NCI-H460 (cell line): Measurements from ENCODE around the gene NXPH1. TPM values are rescaled to one million over a fixed set of nuclear protein-coding genes. Genes with fewer than 3 reads are reported as not detected.
"Not testable (repeated sequence)": the region's sequence is repeated elsewhere in the genome, so short reads cannot be mapped to it uniquely, and the experiment has no call there.

Source experiments
- DNase-seq: peaks from one replicate; pipeline ENCODE4 v3.0.0-alpha.2; 2016; ENCODE audit warnings: low read depth; ENCODE audit errors: extremely low read depth
- total RNA-seq: library from RNA; depleted of rRNA; stranded (reverse); fragments of >200 nt; shearing (Covaris generic); gene quantifications from 2 replicates; pipeline ENCODE4 v1.2.3, GENCODE V29; 2014

Gene NXPH1
- total RNA-seq, 1 experiment from 2014 or later: 2.4 TPM

DNA sequence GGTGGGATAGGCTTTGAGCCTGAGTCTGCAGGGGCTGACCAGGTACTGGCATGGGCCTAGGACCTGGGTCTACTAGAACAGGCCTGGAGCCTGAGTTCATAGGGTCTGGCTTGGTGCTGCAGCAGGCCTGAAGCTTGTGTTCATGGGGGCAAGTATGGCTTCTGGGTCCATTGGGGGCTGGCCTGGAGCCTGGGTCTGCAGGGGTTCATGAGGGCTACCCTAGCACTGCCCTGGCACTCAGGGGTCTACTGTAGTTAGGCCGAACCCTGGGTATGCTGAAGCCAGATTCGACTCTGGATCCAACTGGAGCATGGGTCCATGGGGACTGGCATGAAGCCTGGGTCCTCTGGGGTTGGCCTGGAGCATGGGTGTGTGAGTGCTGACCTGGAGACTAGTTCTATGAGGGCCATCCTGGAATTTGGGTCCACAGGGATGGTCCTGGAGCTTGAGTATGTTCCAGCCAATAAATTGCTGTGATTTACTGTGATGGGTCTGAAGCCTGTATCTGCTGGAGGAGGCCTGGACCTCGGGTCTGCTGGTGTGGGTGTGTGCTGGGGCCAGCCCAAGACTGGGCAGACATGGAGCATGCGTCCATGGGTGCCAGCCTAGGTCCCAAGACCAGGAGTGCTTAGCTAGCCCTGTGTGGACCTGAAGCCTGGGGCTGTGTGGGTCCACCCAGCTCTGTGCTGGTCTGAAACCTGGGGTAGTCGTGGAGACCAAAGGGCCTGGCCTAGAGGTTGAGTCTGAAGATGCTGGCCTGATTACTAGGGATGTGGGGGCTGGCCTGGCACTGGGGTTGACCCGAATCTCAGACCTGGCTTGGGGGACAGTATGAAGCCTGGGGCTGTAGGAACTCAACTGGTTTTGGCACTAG is 235.5 kb downstream of the NXPH1 start:
- no peak for DNase-seq

DNA sequence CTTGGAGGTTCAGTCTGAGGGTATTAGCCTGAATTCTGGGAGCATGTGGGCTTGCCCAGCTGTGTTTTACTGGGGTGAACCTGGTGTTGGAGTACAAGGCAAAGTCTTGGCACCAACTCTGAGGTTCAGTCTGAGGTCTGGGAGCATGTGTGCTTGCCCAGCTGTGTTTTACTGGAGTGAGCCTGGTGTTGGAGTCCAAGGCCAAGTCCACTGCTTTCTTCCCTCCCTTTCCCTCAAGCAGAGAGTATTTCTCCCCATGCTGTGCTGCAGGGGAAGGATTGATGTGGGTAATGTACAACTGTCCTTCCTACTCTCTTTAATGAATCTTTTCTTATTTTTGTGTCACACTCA is 236.1 kb downstream of the NXPH1 start:
- DNase-seq: no peak

DNA sequence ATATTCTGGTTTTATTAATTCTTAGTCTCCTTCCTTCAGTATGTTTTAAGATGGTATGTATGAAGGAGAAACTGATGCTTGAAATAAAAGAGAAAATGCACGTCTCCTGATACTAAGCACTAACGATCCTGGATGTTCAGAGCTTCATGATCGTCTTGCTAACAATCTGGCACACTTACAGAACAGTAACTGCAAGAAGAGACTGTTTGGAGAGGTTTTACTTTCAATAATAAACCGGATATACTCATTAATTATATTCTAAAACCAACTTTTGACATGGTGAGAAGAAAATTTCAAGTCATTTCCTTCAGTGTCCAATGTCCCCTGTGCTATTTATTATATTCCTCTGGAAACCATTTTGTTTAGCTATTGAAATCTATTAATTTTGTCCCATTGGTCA is 251.0 kb downstream of the NXPH1 start:
- DNase-seq: no peak

DNA sequence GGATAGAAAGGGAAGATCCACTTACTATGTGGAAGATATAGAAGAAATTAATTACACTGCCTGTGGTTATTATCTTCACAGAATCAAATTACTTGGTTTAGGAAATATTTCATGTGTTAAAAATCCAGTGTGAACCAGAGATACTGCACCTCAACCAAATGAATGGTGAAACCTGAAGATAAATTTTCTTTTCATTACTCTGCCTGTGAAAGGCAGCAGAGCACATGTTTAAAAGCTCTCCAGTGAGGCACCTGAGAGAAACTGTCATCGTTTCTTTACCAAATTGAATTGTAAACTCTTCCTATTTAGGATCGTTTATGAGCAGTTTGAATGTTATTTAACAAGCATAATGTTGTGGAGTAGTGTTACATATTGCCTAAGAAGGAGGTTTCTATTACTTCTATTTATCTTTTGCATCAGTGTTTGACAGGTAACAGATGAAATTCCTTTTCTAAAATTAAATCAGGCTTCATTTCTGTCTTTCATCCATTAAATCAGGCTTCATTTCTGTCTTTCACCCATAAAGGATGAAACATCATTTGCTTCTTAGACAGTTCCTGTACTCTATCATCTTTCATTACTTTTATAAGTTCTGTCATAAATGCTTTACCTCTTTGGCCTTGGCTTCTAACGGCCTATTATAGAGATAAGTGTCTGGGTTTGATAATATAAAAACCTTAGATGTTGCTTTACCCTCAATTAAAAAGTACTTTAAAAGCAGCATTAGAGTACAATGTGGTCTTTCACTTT is 266.6 kb downstream of the NXPH1 start:
- no peak for DNase-seq

DNA sequence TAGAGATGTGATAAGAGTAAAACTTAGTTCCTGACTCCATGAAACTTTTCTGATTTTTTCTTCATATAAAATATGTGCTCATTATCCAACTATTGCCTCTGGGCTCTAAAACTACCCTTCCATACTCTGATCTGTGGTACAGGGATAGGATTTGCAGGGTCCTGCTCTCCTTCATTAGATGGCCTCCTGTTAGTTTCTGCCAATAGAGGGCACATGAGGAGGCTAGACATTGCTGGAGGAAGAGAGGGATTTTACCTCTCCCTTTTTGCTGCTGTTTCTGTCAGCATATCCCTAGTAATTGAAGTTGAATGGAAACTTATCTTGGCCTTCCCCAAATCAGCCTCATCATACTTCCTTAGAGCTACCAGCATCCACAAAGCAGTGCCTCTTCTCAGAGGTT is 269.4 kb downstream of the NXPH1 start:
- DNase-seq: no peak

DNA sequence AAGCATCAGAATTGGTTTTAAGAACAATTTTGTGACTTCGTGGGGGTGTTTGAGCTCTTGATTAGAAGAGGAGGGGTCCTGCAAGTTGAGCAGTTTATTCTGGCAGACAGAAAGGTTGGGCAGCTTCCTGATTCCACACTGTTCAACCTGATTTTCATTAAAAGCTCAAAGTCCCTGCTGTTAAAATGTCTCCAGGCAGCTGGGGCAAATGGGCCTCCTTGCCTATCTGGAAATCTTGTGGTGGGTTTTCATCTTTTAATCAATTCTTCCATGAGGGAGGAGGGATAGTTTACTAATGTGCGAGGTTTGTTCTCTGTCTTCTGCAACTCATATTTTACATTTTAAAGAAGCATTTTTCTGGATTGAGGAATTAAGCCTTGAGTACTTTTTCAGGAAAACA is 276.7 kb downstream of the NXPH1 start:
- DNase-seq: no peak

DNA sequence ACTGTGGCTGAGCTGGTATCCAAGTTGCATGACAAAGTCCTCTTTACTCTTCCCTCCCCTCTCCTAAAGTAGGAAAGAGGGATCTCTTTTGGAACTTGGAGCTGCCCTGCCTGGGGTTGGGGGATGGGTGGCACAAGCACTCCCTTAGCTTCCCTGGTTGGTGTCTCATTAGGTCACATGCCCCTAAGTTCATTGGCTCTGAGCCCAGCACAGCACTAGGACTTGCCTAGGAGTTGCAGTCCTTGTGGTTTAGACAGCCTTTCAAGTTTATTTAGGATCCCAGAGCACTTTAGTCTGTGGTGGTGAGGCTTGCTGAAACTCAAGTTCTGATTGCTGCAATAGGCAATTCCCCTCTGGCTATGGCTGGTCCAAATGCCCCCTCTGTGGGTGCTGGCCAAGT is 281.4 kb downstream of the NXPH1 start:
- DNase-seq: no peak

DNA sequence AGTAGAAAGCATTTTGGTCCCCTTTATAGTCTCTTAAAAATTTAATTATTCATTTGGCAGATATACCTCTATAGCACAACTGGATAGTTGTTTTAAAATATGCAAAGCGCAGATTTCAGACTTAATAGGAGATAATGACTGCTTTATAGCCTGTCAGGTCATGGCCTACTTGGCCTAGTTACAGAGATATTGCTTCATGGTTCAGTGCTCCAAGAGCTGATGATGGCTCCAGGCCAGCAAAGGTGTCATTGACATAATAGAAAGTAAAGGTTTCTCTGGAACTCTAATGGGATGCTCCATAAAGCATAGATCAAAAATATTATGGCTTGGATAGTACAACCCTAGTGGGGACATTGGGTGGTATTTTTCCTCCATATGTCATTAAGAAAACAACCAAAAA is 285.7 kb downstream of the NXPH1 start:
- no peak for DNase-seq

DNA sequence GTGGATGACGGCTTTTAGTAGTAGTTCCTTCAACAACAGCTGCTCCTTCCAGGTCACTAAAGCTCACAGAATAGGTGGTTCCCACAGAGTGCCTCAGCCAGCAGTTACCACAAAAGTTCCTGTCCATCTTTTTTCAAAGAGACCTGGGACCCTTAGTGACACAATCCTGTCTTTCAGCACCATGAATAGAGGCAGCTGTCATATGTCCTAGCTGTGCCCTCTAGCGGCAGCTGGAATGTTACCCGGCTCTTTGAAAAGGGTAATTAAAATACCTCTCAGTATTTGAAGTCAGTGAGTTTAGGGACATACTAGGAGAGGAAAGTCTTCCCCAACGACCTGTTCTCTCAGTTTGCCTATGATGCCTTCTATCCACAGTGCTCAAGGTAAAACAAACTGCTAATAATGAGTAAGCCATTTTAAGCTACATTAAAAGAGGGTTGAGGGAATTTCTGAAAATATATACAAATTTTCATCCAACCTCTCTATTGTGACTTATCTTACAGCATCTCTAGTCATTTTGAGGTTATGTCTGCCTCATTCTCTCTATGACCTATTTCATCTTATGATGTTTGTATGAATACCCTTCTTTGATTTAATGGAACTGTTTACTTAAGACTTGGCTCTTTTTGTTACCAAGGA is 290.8 kb downstream of the NXPH1 start:
- peak; percentile 65 for DNase-seq

DNA sequence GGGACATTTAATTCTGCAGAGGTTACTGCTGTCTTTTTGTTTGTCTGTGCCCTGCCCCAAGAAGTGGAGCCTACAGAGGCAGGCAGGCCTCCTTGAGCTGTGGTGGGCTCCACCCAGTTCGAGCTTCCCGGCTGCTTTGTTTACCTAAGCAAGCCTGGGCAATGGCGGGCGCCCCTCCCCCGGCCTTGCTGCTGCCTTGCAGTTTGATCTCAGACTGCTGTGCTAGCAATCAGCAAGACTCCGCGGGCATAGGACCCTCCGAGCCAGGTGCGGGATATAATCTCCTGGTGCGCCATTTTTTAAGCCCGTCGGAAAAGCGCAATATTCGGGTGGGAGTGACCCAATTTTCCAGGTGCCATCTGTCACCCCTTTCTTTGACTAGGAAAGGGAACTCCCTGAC is 298.3 kb downstream of the NXPH1 start:
- not testable (repeated sequence) for DNase-seq

DNA sequence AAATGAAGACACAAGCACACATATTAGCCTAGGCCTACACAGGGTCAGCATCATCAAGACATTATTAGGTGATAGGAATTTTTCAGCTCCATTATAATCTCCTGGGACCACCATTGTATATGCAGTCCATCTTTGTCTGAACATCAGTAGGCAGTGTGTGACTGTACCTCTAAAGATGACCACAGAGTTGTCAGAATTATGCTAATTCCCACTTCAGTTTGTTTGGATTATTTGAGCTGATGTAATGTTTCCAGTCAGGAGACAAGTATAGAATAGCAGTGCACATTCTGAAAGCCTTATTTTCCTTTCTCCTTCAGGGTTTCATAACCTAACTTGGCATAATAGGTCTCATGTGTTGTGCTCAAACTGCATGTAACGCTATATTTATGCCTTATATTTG is 306.4 kb downstream of the NXPH1 start:
- DNase-seq: no peak

DNA sequence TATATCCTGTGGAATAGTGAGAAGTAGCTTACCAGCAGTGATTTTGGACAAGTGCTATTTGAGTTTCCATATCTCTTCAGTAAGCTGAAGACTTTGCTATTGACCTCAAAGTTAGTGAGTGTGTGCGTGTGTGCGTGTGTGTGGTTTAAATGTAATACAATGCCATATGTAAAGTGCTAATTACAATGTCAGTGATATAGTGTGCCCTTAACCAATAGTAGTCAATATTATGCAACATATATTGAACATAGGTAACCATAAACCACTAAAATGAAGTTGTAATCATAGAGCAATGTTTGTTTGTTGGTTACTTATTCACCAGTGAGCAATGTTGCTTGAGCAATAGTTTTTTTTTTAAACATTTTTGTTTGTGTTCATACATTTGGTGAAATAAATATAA is 309.4 kb downstream of the NXPH1 start:
- DNase-seq: no peak

DNA sequence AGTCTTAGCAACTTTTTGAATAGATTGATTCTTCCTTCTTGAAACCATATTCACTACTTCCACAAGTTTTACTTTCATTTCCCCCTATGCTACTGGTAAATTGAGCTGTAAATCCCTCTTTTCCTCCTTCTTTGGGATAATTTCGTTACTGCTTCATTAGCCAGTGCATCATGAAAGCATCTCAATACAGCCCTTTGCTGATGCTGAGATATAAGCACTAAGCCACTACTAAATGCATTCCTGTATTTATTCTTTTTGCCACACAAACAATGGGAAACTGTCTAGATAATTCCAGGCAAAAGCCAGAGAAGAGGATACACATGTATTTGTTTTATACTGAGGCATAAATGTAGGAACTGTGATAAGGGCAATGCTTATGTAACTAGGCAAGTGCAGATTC is 313.9 kb downstream of the NXPH1 start:
- no peak for DNase-seq

DNA sequence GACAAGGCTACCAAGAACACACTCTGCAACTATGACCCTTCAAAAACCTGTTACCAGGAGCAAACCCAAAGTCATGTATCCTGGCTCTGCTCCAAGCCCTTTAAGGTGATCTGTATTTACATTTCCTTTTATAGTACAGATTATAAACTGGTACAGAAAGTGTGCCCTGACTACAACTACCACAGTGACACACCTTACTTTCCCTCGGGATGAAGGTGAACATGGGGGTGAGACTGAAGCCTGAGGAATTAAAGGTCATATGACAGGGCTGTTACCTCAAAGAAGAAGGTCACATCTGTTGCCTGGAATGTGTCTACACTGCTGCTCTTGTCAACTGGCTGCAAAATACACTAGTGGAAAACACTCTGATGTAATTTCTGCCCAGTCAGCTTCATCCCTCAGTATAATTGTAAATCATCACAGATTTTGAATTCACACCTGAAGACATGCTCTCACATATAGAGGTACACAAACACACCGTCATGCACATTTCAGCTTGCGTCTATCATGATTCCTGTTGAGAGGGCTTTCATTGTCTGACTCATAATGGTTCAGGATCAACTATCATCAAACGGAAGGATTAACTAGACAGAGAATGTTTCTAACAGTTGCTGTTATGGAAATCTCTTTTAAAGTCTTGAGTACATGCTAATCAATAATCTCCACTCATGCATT is 318.3 kb downstream of the NXPH1 start:
- no peak for DNase-seq

DNA sequence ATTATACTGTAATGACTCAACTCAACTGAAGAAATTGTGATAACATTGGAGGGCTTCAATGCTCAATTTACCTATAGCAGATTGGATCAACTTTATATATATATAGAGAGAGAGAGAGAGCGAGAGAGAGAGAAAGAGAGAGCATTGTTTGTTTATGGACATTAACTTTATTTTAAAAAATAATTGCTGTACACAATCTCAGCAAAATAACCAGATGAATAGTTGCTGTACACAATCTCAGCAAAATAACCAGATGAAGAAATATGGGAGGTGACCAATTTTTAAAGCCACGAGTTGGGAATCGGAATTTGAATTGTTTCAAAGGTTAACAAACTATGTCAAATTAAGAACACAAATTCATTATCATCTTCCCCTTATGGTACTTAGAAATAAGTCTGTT is 319.9 kb downstream of the NXPH1 start:
- no peak for DNase-seq

DNA sequence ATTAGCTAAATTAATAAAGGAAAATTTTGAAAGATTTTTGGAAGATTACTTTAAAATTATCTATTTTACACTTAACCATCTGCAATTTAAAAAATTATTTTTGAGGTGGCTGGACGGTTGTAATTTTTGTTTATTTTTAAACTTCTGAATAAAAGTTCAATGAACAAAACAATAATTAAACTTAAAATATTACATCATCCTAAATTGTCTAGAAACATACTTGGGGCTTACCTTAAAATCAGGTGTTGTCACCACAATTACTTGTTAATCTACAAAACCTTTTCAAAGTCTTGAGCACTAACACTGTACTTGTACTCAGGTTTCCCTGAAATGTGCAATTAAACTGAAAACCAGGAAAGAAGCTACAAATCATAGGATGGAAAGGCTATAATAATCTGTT is 328.3 kb downstream of the NXPH1 start:
- no peak for DNase-seq

DNA sequence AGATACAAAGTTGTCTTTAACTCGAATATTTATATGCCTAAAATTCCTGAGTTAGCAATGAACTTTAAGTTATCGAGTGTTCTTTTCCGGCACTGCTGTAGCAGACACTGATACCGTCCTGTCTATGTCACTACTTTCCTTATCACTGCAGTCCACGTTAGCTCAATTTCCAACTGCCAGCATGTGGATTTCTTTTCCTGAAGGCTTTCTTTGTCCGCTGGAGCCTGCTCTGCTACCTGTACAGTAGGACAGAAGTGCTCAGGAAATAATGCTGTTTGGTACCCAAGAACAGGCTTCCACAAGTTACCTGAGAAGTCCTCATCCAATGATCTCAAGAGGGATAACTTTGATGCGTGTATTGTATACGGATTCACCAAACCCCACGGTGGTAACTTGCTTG is 329.4 kb downstream of the NXPH1 start:
- DNase-seq: no peak

DNA sequence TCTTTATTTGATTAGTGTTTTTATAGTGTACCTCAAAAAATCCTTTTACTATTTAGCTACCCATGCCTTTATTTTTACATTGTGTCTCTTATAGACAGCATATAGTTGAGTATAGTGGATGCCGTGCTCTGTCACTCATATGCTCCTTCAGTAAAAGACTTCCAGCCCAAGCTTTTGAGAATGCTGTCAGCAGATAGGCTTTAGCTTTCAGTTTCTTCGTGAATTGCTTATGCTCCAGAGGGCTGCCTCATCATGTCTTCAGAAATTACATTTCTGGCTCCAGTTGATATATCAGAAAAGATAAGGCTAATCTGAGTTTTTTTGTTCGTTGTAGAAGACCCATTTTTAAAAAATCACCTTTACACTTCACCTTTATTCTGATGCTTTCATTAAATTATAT is 332.0 kb downstream of the NXPH1 start:
- DNase-seq: no peak

DNA sequence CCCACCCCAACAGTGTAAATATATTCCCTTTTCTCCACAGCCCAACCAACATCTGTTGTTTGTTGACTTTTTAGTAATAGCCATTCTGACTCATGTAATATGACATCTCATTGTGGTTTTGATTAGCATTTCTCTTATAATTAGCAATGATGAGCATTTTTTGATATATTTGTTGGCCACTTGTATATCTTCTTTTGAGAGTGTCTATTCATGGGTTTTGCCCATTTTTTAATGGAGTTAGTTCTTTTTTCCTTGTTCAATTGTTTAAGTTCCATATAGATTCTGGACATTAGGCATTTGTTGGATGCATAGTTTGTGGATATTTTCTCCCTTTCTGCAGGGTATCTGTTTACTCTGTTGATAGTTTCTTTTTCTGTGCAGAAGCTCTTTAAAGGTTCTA is 340.1 kb downstream of the NXPH1 start:
- no peak for DNase-seq

DNA sequence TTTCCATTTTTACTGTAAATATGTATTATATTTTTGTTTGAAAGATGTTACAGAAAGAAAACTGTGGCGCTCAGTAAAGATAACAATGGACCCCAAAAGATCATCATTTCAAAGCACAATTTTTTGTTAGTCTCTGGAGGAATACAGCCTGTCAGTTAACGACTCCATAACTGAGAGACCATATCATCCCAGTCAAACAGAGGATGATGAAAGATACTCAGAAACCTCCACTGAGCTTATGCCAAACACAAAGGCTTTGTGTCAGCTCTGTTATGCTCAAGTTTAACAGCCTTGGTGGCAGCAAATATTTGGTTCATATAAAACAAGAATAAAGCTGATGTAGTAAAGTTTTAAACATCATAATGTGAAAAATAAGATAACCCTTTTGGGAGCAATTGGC is 345.1 kb downstream of the NXPH1 start:
- DNase-seq: no peak

DNA sequence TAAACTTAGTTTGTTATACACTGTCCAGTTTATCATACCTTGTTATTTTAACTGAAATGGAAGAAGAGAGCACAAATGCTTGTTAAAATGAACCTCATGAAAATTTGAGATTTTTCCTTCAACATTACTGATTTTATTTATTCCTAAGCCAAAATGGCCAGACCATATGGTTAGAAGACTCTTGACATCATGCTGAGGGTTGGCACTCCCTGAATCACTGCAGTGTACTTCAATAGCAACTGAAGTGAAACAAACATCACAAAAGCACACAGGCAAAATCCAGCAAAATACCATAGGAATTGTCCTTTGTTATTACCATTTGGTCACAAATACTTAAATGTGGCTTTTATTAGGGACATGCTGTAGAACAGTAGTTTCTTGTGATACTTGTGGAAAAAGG is 347.8 kb downstream of the NXPH1 start:
- DNase-seq: no peak
